ENCODE measurements around the gene SYT7. TPM values are rescaled to one million over a fixed set of nuclear protein-coding genes. Genes with fewer than 3 reads are reported as not detected.

Gene SYT7
- total RNA-seq, 1 experiment from 2014 or later: 2.5 TPM

GRCh38 chr11:61625525-61625924 is 44.6 kb upstream of the SYT7 start:
- no peak overlapping the region for H3K4me3 ChIP-seq (ENCODE audit: low read depth in 2 of 2, low read length in 2 of 2)
- H3K9me3 ChIP-seq (ENCODE audit: control insufficient read depth, insufficient read depth, low read depth, low read length): no peaks in the 10 kb centered on the region
- TF ChIP-seq POLR2AphosphoS5 (IDR thresholded peaks at IDR 0.05; ENCODE audit: low read depth, low read length) (no peak), SIN3A (IDR thresholded peaks at IDR 0.05; ENCODE audit: borderline replicate concordance, insufficient read depth, low read depth, low read length) (no peak), CTCF (IDR thresholded peaks at IDR 0.05) (no peak), TCF7L2 (IDR thresholded peaks at IDR 0.05; ENCODE audit: low read depth, low read length) (no peak), REST (IDR thresholded peaks at IDR 0.05; ENCODE audit: insufficient read depth in 1 of 2, low read depth in 2 of 2, low read length in 1 of 2) (no peak)
- DNase-seq (ENCODE audit: low read depth, low spot score) (no peak), ATAC-seq (no peak)
- intact Hi-C loops (cut with micrococcal nuclease; ENCODE audit: unreplicated experiment) (loop anchor here (5.0 kb wide), 1 partner anchor 148 kb away; no protein-coding TSS in a partner anchor), in situ Hi-C loops (cut with HindIII; ENCODE audit: low pct_unique_long_range_greater_than_20kb, low sequenced_read_pairs) (no loop called here)
- no peak overlapping the region for H3K27ac ChIP-seq (ENCODE audit: low read length)
- POLR2A ChIA-PET: no interaction called here
- no peaks in the 10 kb centered on the region for H3K36me3 ChIP-seq (ENCODE audit: control insufficient read depth, insufficient read depth, low read length)
- CTCF ChIA-PET: no interaction called here
- BruUV-seq (replicated peaks): no TSS peak
- no peaks in the 10 kb centered on the region for H3K27me3 ChIP-seq (ENCODE audit: control insufficient read depth, insufficient read depth, low read length)
- no peaks in the 10 kb centered on the region for H3K4me1 ChIP-seq (ENCODE audit: control insufficient read depth, insufficient read depth, low read length)

GRCh38 chr11:61621917-61622585 is 41.2 kb upstream of the SYT7 start:
- no peaks in the 10 kb centered on the region for H3K9me3 ChIP-seq (ENCODE audit: control insufficient read depth, insufficient read depth, low read depth, low read length)
- POLR2A ChIA-PET: interaction anchor here (0.6 kb wide), 1 partner anchor 47 kb away, joined by 10 read pairs; no protein-coding TSS in a partner anchor
- H3K27ac ChIP-seq (ENCODE audit: low read length): no peak overlapping the region
- in situ Hi-C loops (cut with HindIII; ENCODE audit: low pct_unique_long_range_greater_than_20kb, low sequenced_read_pairs): no loop called here
- DNase-seq (ENCODE audit: low read depth, low spot score) (no peak), ATAC-seq (0 out of 2 replicates have a peak, but pooled peaks have one; percentile 25)
- intact Hi-C loops (cut with micrococcal nuclease; ENCODE audit: unreplicated experiment): no loop called here
- CTCF ChIA-PET: no interaction called here
- H3K27me3 ChIP-seq (ENCODE audit: control insufficient read depth, insufficient read depth, low read length): peaks cover 2% of the 10 kb centered on the region; the same call in 1 of the 2 replicates
- no peak for TF ChIP-seq CTCF (IDR thresholded peaks at IDR 0.05)
- no peak for TF ChIP-seq SIN3A (IDR thresholded peaks at IDR 0.05; ENCODE audit: borderline replicate concordance, insufficient read depth, low read depth, low read length)
- TF ChIP-seq REST (IDR thresholded peaks at IDR 0.05; ENCODE audit: insufficient read depth in 1 of 2, low read depth in 2 of 2, low read length in 1 of 2): no peak
- TF ChIP-seq POLR2AphosphoS5 (IDR thresholded peaks at IDR 0.05; ENCODE audit: low read depth, low read length): no peak
- no peak for TF ChIP-seq TCF7L2 (IDR thresholded peaks at IDR 0.05; ENCODE audit: low read depth, low read length)
- H3K36me3 ChIP-seq (ENCODE audit: control insufficient read depth, insufficient read depth, low read length): no peaks in the 10 kb centered on the region
- BruUV-seq (replicated peaks): no TSS peak
- no peak overlapping the region for H3K4me3 ChIP-seq (ENCODE audit: low read depth in 2 of 2, low read length in 2 of 2)
- H3K4me1 ChIP-seq (ENCODE audit: control insufficient read depth, insufficient read depth, low read length): no peaks in the 10 kb centered on the region
